Upper lobe of left lung (tissue), 4 donors: Measurements from ENCODE around the gene PTDSS2.

Source experiments
- EP300 ChIP-seq, 4 donors: sonication (generic); formaldehyde crosslinking; IDR thresholded peaks; one replicate each; pipeline ENCODE4 v1.5.1; 2017; ENCODE audit warnings: antibody characterized with exemption in 4 of 4, control low read depth in 2 of 4
- POLR2AphosphoS5 ChIP-seq, 2 donors: sonication (generic); formaldehyde crosslinking; IDR thresholded peaks; one replicate each; pipeline ENCODE4 v1.5.1; 2017; ENCODE audit warnings: antibody characterized with exemption in 2 of 2
- TF ChIP-seq, protein P1 (sequence below), 6 experiments: fragments of 450-650 bp in 4 of 6; fragments of 200-600 bp in 2 of 6; sonication (generic) in 2 of 6; IDR thresholded peaks; one replicate each; pipeline ENCODE4 v1.5.1; 2016 to 2019; ENCODE audit warnings: antibody characterized with exemption in 6 of 6

DNA sequence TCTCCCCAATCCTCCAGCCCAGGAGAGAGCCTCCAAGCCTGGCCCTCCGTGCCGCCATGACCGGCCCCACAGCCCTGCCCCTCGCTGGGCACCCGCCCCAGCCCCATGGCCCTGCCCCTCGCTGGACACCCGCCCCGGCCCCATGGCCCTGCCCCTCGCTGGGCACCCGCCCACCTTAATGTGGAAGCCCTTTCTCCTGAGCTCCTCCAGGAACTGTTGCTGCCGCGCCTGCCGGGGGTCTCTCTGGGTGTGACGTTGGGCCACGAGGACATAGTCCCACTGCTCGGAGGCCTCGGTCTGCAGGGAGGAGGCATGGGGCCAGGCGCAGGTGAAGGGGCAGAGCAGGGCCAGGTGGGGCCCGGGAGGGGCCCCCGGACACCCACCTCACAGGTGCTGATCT lies 16.4 kb upstream of the PTDSS2 start:
- TF ChIP-seq POLR2AphosphoS5 (IDR thresholded peaks at IDR 0.05) (no peak), EP300 (IDR thresholded peaks at IDR 0.05) (no peak)
- TF ChIP-seq, protein P1, sequence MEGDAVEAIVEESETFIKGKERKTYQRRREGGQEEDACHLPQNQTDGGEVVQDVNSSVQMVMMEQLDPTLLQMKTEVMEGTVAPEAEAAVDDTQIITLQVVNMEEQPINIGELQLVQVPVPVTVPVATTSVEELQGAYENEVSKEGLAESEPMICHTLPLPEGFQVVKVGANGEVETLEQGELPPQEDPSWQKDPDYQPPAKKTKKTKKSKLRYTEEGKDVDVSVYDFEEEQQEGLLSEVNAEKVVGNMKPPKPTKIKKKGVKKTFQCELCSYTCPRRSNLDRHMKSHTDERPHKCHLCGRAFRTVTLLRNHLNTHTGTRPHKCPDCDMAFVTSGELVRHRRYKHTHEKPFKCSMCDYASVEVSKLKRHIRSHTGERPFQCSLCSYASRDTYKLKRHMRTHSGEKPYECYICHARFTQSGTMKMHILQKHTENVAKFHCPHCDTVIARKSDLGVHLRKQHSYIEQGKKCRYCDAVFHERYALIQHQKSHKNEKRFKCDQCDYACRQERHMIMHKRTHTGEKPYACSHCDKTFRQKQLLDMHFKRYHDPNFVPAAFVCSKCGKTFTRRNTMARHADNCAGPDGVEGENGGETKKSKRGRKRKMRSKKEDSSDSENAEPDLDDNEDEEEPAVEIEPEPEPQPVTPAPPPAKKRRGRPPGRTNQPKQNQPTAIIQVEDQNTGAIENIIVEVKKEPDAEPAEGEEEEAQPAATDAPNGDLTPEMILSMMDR (IDR thresholded peaks at IDR 0.05) = no peak
